HepG2 (cell line): ENCODE data around the gene STIM1. TPM values are rescaled to one million over a fixed set of nuclear protein-coding genes. Genes with fewer than 3 reads are reported as not detected.
"Not testable (repeated sequence)": the region's sequence is repeated elsewhere in the genome, so short reads cannot be mapped to it uniquely, and the experiment has no call there.

Experiments used
- ATAC-seq: fragments of 200-7000 bp; cut with Tn5 transposase; 3 replicates; pipeline ENCODE4 v1.9.1; 2020; ENCODE audit warnings: mild to moderate bottlenecking, moderate library complexity
- BruUV-seq: library from RNA; stranded (reverse); fragments of 400-500 nt; replicated peaks from 2 replicates; lab custom pipeline; 2021; lab: Mats Ljungman, UMichigan
- CTCF ChIA-PET: fragments of 300-600 bp; formaldehyde crosslinking; extraction: SDS; loops from one replicate; lab custom pipeline; 2021; ENCODE audit warnings: low total read pairs, inconsistent platforms, low intra/inter-chr PET ratio; lab: Yijun Ruan, JAX
- POLR2A ChIA-PET: fragments of 350-600 bp; sonication (Branson Sonifier 250); formaldehyde crosslinking; loops from one replicate; lab custom pipeline; 2020; ENCODE audit warnings: antibody characterized with exemption, inconsistent platforms; lab: Yijun Ruan, JAX
- DNase-seq: peaks from one replicate; pipeline ENCODE4 v3.0.0-alpha.2; 2015; ENCODE audit warnings: low spot score
- FAIRE-seq: peaks from 3 replicates; lab custom pipeline; 2011; peaks lifted over from hg19 to GRCh38; lab: Jason Lieb, UNC
- H2AFZ ChIP-seq: one replicate; pipeline ENCODE4 v1.6.1; 2011; ENCODE audit warnings: low read length, inconsistent platforms
- H3K27ac ChIP-seq: fragments of 300-600 bp; 3 replicates; pipeline ENCODE4 v1.8.0; 2011; ENCODE audit warnings: mixed run types, mild to moderate bottlenecking, mixed read lengths, low read length, inconsistent platforms; ENCODE audit not compliant: insufficient read depth; ENCODE audit errors: extremely low read length
- H3K27me3 ChIP-seq, 2 experiments: fragments of 200-600 bp in 1 of 2; 2 replicates in 1 of 2; 3 replicates in 1 of 2; pipeline versions ENCODE4 v1.6.0 to v1.8.0; 2011; ENCODE audit warnings: low read length in 2 of 2, mild to moderate bottlenecking in 2 of 2, moderate library complexity in 2 of 2, inconsistent platforms in 1 of 2; ENCODE audit not compliant: insufficient read depth in 2 of 2, control insufficient read depth in 1 of 2
- H3K36me3 ChIP-seq, 2 experiments: fragments of 200-600 bp in 1 of 2; replicated peaks in 1 of 2; 2 replicates in 1 of 2; 3 replicates in 1 of 2; pipeline versions ENCODE4 v1.5.1 to v1.8.0; 2011; ENCODE audit warnings: low read length in 2 of 2, inconsistent platforms in 1 of 2; ENCODE audit not compliant: insufficient read depth in 2 of 2, control insufficient read depth in 1 of 2
- H3K4me1 ChIP-seq: 2 replicates; pipeline ENCODE4 v1.5.1; 2012; ENCODE audit warnings: low read length, inconsistent platforms; ENCODE audit not compliant: insufficient read depth
- H3K4me2 ChIP-seq: 2 replicates; pipeline ENCODE4 v1.6.0; 2011; ENCODE audit warnings: low read depth, low read length, inconsistent platforms
- H3K4me3 ChIP-seq, 3 experiments: fragments of 200-600 bp in 1 of 3; sonication (generic), shearing (Covaris generic) in 1 of 3; replicated peaks in 1 of 3; 2 replicates each; pipeline ENCODE4 v1.5.1; 2011 to 2016; ENCODE audit warnings: low read length in 3 of 3, inconsistent platforms in 2 of 3, low read depth in 2 of 3, mild to moderate bottlenecking in 2 of 3, control low read depth in 1 of 3, mixed read lengths in 1 of 3; ENCODE audit not compliant: insufficient read depth in 1 of 3
- H3K79me2 ChIP-seq: one replicate; pipeline ENCODE4 v1.6.1; 2011; ENCODE audit warnings: low read length, inconsistent platforms; ENCODE audit not compliant: insufficient read depth
- H3K9ac ChIP-seq: 2 replicates; pipeline ENCODE4 v1.6.0; 2011; ENCODE audit warnings: mild to moderate bottlenecking, low read depth, low read length, inconsistent platforms; ENCODE audit not compliant: insufficient read depth
- H3K9me3 ChIP-seq: 2 replicates; pipeline ENCODE4 v1.5.1; 2012; ENCODE audit warnings: mild to moderate bottlenecking, low read length
- H4K20me1 ChIP-seq: 2 replicates; pipeline ENCODE4 v1.6.0; 2011; ENCODE audit warnings: inconsistent platforms, mild to moderate bottlenecking, low read length, moderate library complexity; ENCODE audit not compliant: insufficient read depth
- GABPB1 ChIP-seq: IDR thresholded peaks from 2 replicates; pipeline ENCODE4 v1.6.1; 2016; ENCODE audit warnings: mild to moderate bottlenecking, missing genetic modification reagents, moderate library complexity, missing compliant biosample characterization
- KAT2B ChIP-seq: fragments of 150-350 bp; IDR thresholded peaks from 2 replicates; pipeline ENCODE4 v1.6.1; 2014; ENCODE audit warnings: low read depth, low read length, borderline replicate concordance
- KLF9 ChIP-seq: IDR thresholded peaks from 2 replicates; pipeline ENCODE4 v1.6.1; 2016; ENCODE audit warnings: low read depth
- ZKSCAN5 ChIP-seq: sonication (generic); formaldehyde crosslinking; IDR thresholded peaks from 2 replicates; pipeline ENCODE4 v1.5.1; 2020; ENCODE audit warnings: mild to moderate bottlenecking, missing genetic modification reagents
- ZNF12 ChIP-seq: sonication (generic); formaldehyde crosslinking; IDR thresholded peaks from 2 replicates; pipeline ENCODE4 v1.5.0; 2020; ENCODE audit warnings: missing genetic modification reagents
- ZNF33B ChIP-seq: sonication (generic); formaldehyde crosslinking; IDR thresholded peaks from 2 replicates; pipeline ENCODE4 v1.5.1; 2020; ENCODE audit warnings: mild to moderate bottlenecking, missing genetic modification reagents
- WGBS: methylation state at CpG from one replicate; pipeline ENCODE4 v1.1.6; 2017; ENCODE audit warnings: low lambda C conversion rate; 5-methylcytosine and 5-hydroxymethylcytosine counted together
- in situ Hi-C: cut with HindIII; loops from 2 replicates; pipeline ENCODE4 v1.10.0; 2017; ENCODE audit warnings: low pct_unique_long_range_greater_than_20kb; ENCODE audit not compliant: extremely low pct_ligation_motif_present
- intact Hi-C: fragments of 100-400 bp; cut with micrococcal nuclease; formaldehyde crosslinking; loops from one replicate; pipeline ENCODE4 v1.10.0; 2022; ENCODE audit not compliant: unreplicated experiment
- polyA plus RNA-seq, 8 experiments: library from polyadenylated mRNA; depleted of rRNA in 3 of 8; stranded (reverse) in 7 of 8; unstranded in 1 of 8; fragments of >200 nt; fragmentation: Illumina TruSeq in 4 of 8; extraction: Trizol in 4 of 8; gene quantifications; 2 replicates each; pipeline versions ENCODE4 v1.2.1 to v1.2.3, GENCODE V29; 2011 to 2016; ENCODE audit warnings: low read depth in 4 of 8, missing spikeins in 1 of 8, mixed read lengths in 1 of 8; ENCODE audit not compliant: insufficient read depth in 1 of 8
- total RNA-seq, 5 experiments: library from RNA; depleted of rRNA; stranded (reverse); fragments of >200 nt; fragmentation: Illumina TruSeq; extraction: Trizol; gene quantifications; 2 replicates each; pipeline ENCODE4 v1.2.3, GENCODE V29; 2016; ENCODE audit warnings: low read depth in 1 of 5
- TF ChIP-seq, protein P1 (sequence below): sonication (generic); formaldehyde crosslinking; IDR thresholded peaks from 2 replicates; pipeline ENCODE4 v1.4.0; 2020; ENCODE audit warnings: missing genetic modification reagents, mild to moderate bottlenecking, borderline replicate concordance

STIM1 gene
- total and polyA plus RNA-seq, 2 of the 13 experiments (the other 11 are each of a cell fraction or from before 2014, with no cell fraction given) = 19.2 to 28.5 TPM

DNA sequence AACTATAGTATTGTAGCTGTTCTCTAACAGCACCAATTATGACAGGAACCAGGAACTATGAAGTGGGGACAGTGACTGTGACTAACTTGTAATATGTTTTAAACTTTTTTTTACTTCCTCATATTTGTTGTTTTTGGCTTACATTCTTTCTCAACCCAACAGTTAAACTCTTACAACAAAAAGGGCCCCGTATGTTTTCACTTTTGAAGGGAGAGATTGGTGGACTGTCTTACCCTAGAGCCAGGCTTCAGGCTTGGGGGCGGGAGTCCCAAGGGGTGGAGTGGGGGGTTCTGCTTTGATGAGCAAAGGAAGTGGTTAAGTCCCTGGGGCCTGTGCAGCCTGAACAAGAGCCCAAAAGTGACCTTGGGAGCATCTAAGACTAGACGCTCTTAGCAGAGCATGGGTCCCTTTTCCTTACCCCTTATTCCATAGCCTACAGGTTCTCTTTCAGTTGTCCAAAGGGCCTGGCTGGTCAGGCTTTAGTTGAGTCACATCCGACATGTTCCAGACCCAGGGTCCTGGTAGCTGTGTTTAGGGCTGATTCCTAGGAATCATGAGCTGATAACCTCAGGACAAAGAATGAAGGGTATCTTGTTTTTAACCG, 38.8 kb downstream of the STIM1 start (continued):
- TF ChIP-seq ZNF12 = no peak

DNA sequence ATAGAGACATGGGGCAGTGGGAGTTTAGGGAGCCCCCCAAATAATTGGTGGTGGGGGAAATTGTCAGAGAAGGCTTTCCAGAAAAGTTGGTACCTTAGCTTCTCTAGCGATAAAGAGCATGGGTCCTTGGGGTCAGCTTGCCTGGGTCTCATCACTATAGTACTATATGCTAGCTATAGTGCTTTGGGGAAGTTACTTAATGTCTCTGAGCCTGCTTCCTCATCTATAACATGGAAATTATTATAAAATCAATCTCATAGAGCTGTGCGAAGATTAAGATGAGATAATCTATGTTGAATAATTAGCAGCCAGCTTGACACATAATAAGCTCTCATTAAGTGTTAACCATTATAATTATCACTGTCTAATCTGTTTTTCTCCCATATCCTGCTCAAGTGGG, 41.2 kb downstream of the STIM1 start:
- Histone ChIP-seq H3K27me3 (no peaks in the 10 kb centered on the region), H3K4me1 (peaks cover 24% of the 10 kb centered on the region), H3K9me3 (no peaks in the 10 kb centered on the region), H3K4me2 (no peak overlapping the region), H3K4me3 (no peak overlapping the region), H3K9ac (no peak overlapping the region), H2AFZ (no peak overlapping the region), H3K27ac (no peak overlapping the region), H3K79me2 (peaks cover 20% of the 10 kb centered on the region)
- CTCF ChIA-PET = no interaction called here
- in situ Hi-C loops (no loop called here), intact Hi-C loops (no loop called here)
- no TSS peak for BruUV-seq
- no peak for DNase-seq
- 100% methylated on average over 2 of the region's 2 CpGs for WGBS
- FAIRE-seq = no peak
- TF ChIP-seq ZKSCAN5 (CRISPR knock-in tag) (no peak), KLF9 (CRISPR knock-in tag) (no peak), GABPB1 (CRISPR knock-in tag) (no peak), KAT2B (no peak), ZNF33B (CRISPR knock-in tag) (no peak)
- TF ChIP-seq, protein P1, sequence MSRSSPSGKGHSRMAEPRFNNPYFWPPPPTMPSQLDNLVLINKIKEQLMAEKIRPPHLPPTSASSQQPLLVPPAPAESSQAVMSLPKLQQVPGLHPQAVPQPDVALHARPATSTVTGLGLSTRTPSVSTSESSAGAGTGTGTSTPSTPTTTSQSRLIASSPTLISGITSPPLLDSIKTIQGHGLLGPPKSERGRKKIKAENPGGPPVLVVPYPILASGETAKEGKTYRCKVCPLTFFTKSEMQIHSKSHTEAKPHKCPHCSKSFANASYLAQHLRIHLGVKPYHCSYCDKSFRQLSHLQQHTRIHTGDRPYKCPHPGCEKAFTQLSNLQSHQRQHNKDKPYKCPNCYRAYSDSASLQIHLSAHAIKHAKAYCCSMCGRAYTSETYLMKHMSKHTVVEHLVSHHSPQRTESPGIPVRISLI = no peak
- TF ChIP-seq, all 625 proteins: peak for 0
- POLR2A ChIA-PET = interaction anchor here (0.6 to 1.5 kb wide), 2 partner anchors 9 to 16 kb away, joined by 3 to 8 read pairs; no protein-coding TSS in a partner anchor
- Histone ChIP-seq H3K36me3 (no peaks in the 10 kb centered on the region), H4K20me1 (no peaks in the 10 kb centered on the region)
- no peak for ATAC-seq

DNA sequence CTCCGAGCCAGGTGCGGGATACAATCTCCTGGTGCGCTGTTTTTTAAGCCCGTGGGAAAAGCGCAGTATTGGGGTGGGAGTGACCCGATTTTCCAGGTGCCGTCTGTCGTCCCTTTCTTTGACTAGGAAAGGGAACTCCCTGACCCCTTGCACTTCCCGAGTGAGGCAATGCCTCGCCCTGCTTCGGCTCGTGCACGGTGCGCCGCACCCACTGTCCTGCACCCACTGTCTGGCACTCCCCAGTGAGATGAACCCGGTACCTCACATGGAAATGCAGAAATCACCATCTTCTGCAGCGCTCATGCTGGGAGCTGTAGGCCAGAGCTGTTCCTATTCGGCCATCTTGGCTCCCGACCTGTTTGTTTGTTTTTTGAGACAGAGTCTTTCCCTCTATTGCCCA, 44.8 kb downstream of the STIM1 start:
- FAIRE-seq, POLR2A ChIA-PET, DNase-seq, in situ Hi-C loops, H3K27me3 ChIP-seq, ATAC-seq, H3K4me2 ChIP-seq, intact Hi-C loops, H3K4me3 ChIP-seq, H3K9me3 ChIP-seq, H2AFZ ChIP-seq, H3K9ac ChIP-seq, H4K20me1 ChIP-seq, BruUV-seq, H3K27ac ChIP-seq, CTCF ChIA-PET, H3K36me3 ChIP-seq: not testable (repeated sequence)
- Histone ChIP-seq H3K4me1 (peaks cover 41% of the 10 kb centered on the region), H3K79me2 (peaks cover 30% of the 10 kb centered on the region)
- WGBS = 97% methylated on average over 19 of the region's 19 CpGs
